Heart left ventricle (tissue), 16 donors: ENCODE results near the gene IRF5. TPM values are rescaled to one million over a fixed set of nuclear protein-coding genes. Genes with fewer than 3 reads are reported as not detected.
A peak's percentile ranks its signal among the peaks of the same experiment; 100 is the strongest.

ENCODE experiments used
- ATAC-seq, 4 donors: fragments of 200-7000 bp; cut with Tn5 transposase; one replicate each; pipeline ENCODE4 v1.9.1; 2020 to 2022; ENCODE audit warnings: moderate library complexity in 4 of 4, mild to moderate bottlenecking in 3 of 4, moderate number of reproducible peaks in 1 of 4
- DNase-seq, 5 donors: peaks; one replicate each; pipeline ENCODE4 v3.0.0-alpha.2; 2020
- H3K27ac ChIP-seq, 12 donors: fragments of 200-600 bp; sonication (generic) in 4 of 12; one replicate each; pipeline versions ENCODE4 v1.5.0 to v1.8.0; 2016 to 2022; ENCODE audit warnings: mild to moderate bottlenecking in 2 of 12
- H3K27me3 ChIP-seq, 9 donors: fragments of 200-600 bp; sonication (generic) in 2 of 9; one replicate each; pipeline versions ENCODE4 v1.5.1 to v1.8.0; 2016 to 2022; ENCODE audit warnings: mild to moderate bottlenecking in 3 of 9
- H3K36me3 ChIP-seq, 9 donors: fragments of 200-600 bp; sonication (generic) in 2 of 9; one replicate each; pipeline versions ENCODE4 v1.5.0 to v1.8.0; 2018 to 2022; ENCODE audit warnings: mild to moderate bottlenecking in 2 of 9
- H3K4me1 ChIP-seq, 12 donors: fragments of 200-600 bp; sonication (generic) in 4 of 12; one replicate each; pipeline versions ENCODE4 v1.5.0 to v1.8.0; 2016 to 2022; ENCODE audit warnings: mild to moderate bottlenecking in 3 of 12
- H3K4me3 ChIP-seq, 12 donors: fragments of 200-600 bp; sonication (generic) in 4 of 12; one replicate each; pipeline versions ENCODE4 v1.5.0 to v1.8.0; 2017 to 2022; ENCODE audit warnings: mild to moderate bottlenecking in 9 of 12, moderate library complexity in 4 of 12
- H3K9me3 ChIP-seq, 12 donors: fragments of 200-600 bp; sonication (generic) in 4 of 12; one replicate each; pipeline versions ENCODE4 v1.5.0 to v1.8.0; 2016 to 2022; ENCODE audit warnings: mild to moderate bottlenecking in 1 of 12
- CTCF ChIP-seq, 12 donors: fragments of 200-600 bp; sonication (generic) in 4 of 12; IDR thresholded peaks; one replicate each; pipeline versions ENCODE4 v1.5.0 to v1.8.0; 2018 to 2022; ENCODE audit warnings: antibody characterized with exemption in 12 of 12, mild to moderate bottlenecking in 5 of 12
- POLR2A ChIP-seq, 2 donors: fragments of 450-650 bp; IDR thresholded peaks; one replicate each; pipeline ENCODE4 v1.6.1; 2017; ENCODE audit warnings: antibody characterized with exemption in 2 of 2, mild to moderate bottlenecking in 2 of 2, moderate library complexity in 2 of 2
- WGBS, 4 donors: extraction: QIAGEN DNeasy Blood & Tissue Kit in 2 of 4; methylation state at CpG; one replicate each; pipeline versions ENCODE4 v1.1.5 to v1.1.7; 2013 to 2018; 5-methylcytosine and 5-hydroxymethylcytosine counted together
- intact Hi-C, 10 donors: fragments of 100-400 bp; cut with DNase I; formaldehyde crosslinking; loops; one replicate each; pipeline versions ENCODE4 v1.11.1 to v1.14.2; 2022
- polyA plus RNA-seq, 2 donors: library from polyadenylated mRNA; stranded (reverse); fragments of 200-250 nt; gene quantifications; one replicate each; pipeline ENCODE4 v1.2.3, GENCODE V29; 2013
- total RNA-seq, 9 donors: library from RNA; depleted of rRNA in 2 of 9; stranded (reverse); fragments of >200 nt in 2 of 9; fragmentation: NEBNext Ultra II Directional in 3 of 9; extraction: Animal tissue kit (Norgen Biotek cat#: 25700) in 3 of 9; gene quantifications; one replicate each; pipeline versions ENCODE4 v1.1.0 to v1.2.4, GENCODE V29; 2016 to 2023
- donor health status: ischemic (EF 13 %, LVEDD 7.1; RV severe dilation, severe dysfunction).
- donor health status: healthy with polysubstance abuse.
- donor health status: DM: no; HTN: yes; CAD: no.
- donor health status: DM: no; HTN: no; CAD: no.
- donor health status: ischemic (EF 25% LVEDD 6.9; RV normal size, moderate dysfunction).
- donor health status: ischemic (EF 25% LVEDD 5.7; RV mildly dilated, moderate dysfunction).
- donor health status: healthy.
- donor health status: DM: yes; HTN: yes; CAD: no.
- donor health status: ischemic (EF 35%, LVEDD 5.7; RV mildly dilated, moderate dysfunction).
- donor health status: nonischemic (EF 11% LVEDD 7.7; RV severe dilation, severe dysfunction).
- donor health status: DM: yes; HTN: yes; CAD: no.
- donor health status: PGD.
- donor health status: ischemic (EF 29% LVEDD 5.4; RV normal size, mild dysfunction).
- donor health status: nonischemic (EF 23%, LVEDD 6.1; RV moderate dilation, normal function).

IRF5 gene
- total and polyA plus RNA-seq, 11 donors: 1.2 to 15.4 (median 1.8) TPM

GRCh38 chr7:128899392-128899791 is 38.3 kb upstream of the IRF5 start:
- no peak for TF ChIP-seq POLR2A (IDR thresholded peaks at IDR 0.05)
- no peak for TF ChIP-seq CTCF (IDR thresholded peaks at IDR 0.05)
- no peaks in the 10 kb centered on the region for H3K36me3 ChIP-seq
- peaks cover 0 to 1% (median 0%) of the 10 kb centered on the region in 12 donors for H3K4me1 ChIP-seq
- no peak overlapping the region for H3K27ac ChIP-seq
- intact Hi-C loops: no loop called here
- DNase-seq (no peak), ATAC-seq (no peak)
- peaks cover 0 to 9% (median 2%) of the 10 kb centered on the region in 12 donors for H3K9me3 ChIP-seq
- no peaks in the 10 kb centered on the region for H3K27me3 ChIP-seq
- no peak overlapping the region for H3K4me3 ChIP-seq

- Histone ChIP-seq H3K27me3 (peaks cover 0 to 4% (median 0%) of the 10 kb centered on the region in 9 donors), H3K9me3 (peaks cover 0 to 9% (median 2%) of the 10 kb centered on the region in 12 donors), H3K4me1 (peaks cover 0 to 4% (median 0%) of the 10 kb centered on the region in 12 donors), H3K27ac (no peak overlapping the region), H3K36me3 (no peaks in the 10 kb centered on the region), H3K4me3 (no peak overlapping the region)
- DNase-seq (no peak), ATAC-seq (no peak)
- intact Hi-C loops: loop anchor here in 3 of 10 donors (5.0 kb wide), 1 partner anchor 192 kb away; no protein-coding TSS in a partner anchor
- no peak for TF ChIP-seq CTCF (IDR thresholded peaks at IDR 0.05)
- no peak for TF ChIP-seq POLR2A (IDR thresholded peaks at IDR 0.05)
- WGBS, 4 donors: 47 to 67% (median 58%) methylated on average over 1 of the region's 1 CpG
Measured at GRCh38 chr7:128900237-128900636, 37.5 kb upstream of the IRF5 start.

DNA sequence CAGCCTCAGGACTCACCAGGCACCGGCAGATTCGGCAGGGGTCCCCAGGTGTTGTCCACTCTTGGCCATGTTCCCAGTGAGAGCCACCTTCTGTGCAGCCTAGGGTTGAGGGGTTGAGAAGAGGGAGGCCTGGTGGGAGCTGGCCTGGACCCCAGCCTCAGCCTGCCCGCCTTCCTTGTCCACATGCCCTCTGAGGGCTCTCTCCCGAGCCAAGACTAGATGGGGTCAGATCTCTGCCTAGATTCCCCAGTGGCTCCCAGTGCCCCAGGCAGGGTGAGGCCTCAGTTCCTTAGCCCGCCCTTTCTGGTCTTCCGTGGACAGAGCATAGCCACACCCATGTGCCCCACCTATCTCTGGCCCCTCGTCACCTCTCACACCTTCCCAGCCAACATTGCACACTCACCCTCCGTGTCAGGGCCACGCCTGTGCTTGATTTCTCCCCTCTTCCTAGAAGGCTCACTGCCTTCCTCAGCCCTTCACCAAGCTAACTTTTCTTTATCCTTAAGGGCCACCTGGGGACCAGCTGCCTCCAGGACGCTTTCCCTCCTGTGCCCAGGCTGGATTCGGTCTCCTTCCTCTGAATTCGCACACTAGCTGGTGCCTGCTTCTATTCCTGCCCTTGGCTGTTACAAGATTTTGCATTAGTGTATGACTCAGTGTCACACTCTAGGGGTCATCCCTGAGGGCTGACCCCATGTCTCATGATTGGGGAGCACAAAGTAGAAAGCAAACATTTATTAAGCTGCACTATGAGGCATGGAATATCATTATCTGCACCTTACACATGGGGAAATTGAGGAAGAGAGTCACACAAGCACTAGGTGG is 34.8 kb upstream of the IRF5 start:
- 76 to 81% (median 80%) methylated on average over 12 of the region's 12 CpGs for WGBS, 4 donors

More for the DNA sequence above, 34.8 kb upstream of the IRF5 start:
- H3K27me3 ChIP-seq: peaks cover 0 to 23% (median 7%) of the 10 kb centered on the region in 9 donors
- intact Hi-C loops: loop anchor here in 3 of 10 donors (5.0 kb wide), 1 partner anchor 189 kb away; no protein-coding TSS in a partner anchor
- no peak overlapping the region for H3K27ac ChIP-seq
- ATAC-seq (peak in 1 of 4 donors; percentile 13), DNase-seq (peak in 1 of 5 donors; percentile 20)
- peaks cover 0 to 9% (median 2%) of the 10 kb centered on the region in 12 donors for H3K9me3 ChIP-seq
- peaks cover 0 to 4% (median 0%) of the 10 kb centered on the region in 12 donors for H3K4me1 ChIP-seq
- TF ChIP-seq CTCF (IDR thresholded peaks at IDR 0.05) (no peak), POLR2A (IDR thresholded peaks at IDR 0.05) (no peak)
- no peak overlapping the region for H3K4me3 ChIP-seq
- H3K36me3 ChIP-seq: no peaks in the 10 kb centered on the region
